Left renal cortex interstitium (tissue), 4 donors: Measurements from ENCODE around the gene TFDP2. TPM values are rescaled to one million over a fixed set of nuclear protein-coding genes. Genes with fewer than 3 reads are reported as not detected.
"Not testable (repeated sequence)": the region's sequence is repeated elsewhere in the genome, so short reads cannot be mapped to it uniquely, and the experiment has no call there.

Experiments used
- DNase-seq, 4 donors: peaks; one replicate each; pipeline ENCODE4 v3.0.0-alpha.2; 2013; ENCODE audit warnings: low read depth in 4 of 4, low spot score in 2 of 4, missing footprints in 1 of 4
- polyA plus RNA-seq, 4 donors: library from polyadenylated mRNA; unstranded; fragments of 120-200 nt; gene quantifications; one replicate each; pipeline ENCODE4 v1.2.1, GENCODE V29; 2013; ENCODE audit not compliant: insufficient read length in 4 of 4

TFDP2 gene
- polyA plus RNA-seq, result 10 to 100 TPM; 74.5 to 97.9 (median 86.0) TPM

GRCh38 chr3:142148792-142149672 lies at the start of gene TFDP2:
Gene TFDP2, minus strand, starts transcription at chr3:142149544. Its CDS starts 47,795 bp downstream, at chr3:142101749.
- DNase-seq, result peak; percentile 84 to 90 (median 85)

GRCh38 chr3:142188846-142189245 lies 39.5 kb upstream of the TFDP2 start:
- DNase-seq, result no peak

DNA sequence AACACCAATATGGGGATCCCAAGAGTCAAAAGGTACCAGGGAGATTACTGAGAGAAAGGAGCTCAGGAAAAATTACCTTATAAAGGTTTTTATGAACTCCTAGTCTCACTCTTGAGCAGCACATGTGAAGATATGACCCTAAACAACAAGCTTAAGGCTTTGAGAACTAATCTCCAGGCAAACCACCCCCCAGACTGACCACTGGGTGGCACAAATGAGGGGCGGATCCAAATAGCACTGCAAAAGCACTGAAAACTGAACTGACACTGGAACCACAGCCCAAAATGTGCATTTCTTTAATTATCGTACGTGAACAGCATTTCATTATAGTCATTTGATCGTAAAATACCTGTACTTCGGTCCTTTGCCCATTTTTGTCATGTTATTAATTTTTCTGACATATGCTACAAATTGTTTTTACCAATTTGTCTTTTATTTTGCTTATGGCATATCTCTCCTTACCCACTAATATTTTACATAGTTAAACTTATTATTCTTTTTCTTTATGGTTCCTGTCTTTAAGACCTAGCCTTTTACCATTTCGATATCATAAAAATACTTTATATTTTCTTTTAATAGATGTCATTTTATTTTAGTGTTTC lies 31.5 kb upstream of the TFDP2 start:
- DNase-seq, result no peak

GRCh38 chr3:142175478-142175877 lies 26.1 kb upstream of the TFDP2 start:
- no peak for DNase-seq

DNA sequence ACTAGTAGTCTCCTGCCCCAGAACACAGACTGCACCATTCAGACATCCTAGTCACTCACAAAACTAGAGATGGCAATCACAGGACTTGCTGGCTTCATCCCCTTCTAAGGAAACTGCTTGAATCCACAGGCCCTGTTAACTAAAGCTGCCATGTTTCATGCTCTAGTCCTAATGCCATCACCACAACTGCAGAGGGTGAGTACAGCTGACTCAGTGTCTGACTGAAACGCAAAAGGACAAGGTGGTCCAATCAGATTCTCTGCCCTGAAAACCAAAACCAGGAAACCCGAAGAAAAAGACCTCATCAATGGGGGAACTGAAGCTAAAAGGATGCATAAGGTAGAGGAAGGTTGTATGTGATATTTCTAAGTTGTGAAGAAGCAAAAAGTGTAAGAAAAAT lies 25.2 kb upstream of the TFDP2 start:
- no peak for DNase-seq

- DNase-seq, result no peak
Measured at GRCh38 chr3:142168514-142168913, 19.2 kb upstream of the TFDP2 start.

GRCh38 chr3:142165194-142165593 lies 15.8 kb upstream of the TFDP2 start:
- DNase-seq, result no peak

DNA sequence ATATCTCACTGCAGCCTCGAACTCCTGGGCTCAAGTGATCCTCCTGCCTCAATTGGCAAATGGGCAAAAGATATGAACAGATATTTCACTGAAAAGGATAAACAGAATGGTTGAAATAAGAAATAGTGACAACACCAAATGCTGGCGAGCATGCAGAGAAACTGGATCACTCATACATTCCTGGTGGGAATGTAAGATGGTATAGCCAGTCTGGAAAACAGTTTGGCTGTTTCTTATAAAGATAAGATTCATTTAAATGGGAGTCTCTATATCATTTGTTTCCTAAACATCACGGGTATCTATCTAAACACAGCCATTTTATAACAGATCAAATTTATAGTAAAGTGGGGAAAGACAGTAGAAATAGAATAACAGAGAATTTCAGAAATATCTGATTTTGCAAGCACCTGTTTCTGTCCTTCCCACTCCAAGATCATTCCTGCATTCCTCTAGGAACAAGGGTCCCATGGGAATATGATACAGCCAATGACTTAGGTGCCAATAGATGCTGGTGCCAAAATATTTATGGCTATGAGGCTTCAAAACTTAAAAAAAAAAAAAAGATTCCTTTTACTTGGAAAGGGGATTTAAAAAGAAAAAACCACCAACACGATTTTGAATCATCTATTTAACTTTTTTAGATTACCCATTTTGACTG lies 9.9 kb upstream of the TFDP2 start:
- DNase-seq, result no peak

DNA sequence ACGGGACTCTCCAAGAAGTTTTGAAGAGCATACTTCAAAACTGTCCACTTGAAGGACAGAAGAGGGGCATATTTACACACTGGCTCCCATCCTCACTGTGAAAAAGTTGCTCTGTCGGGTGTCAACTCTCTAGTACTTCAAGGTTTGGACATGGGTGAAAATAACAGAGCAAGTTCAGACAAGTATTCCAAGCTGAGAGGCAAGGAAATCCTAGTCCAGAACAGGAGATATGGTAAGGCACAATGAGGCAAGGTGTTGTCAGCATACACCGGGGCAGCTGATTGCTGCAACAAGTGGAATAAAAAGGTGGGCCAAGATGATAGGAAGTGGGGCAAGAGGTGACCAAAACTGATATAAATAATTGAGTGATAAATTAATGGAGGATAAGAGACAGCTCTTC lies 4.8 kb upstream of the TFDP2 start:
- DNase-seq, result no peak

DNA sequence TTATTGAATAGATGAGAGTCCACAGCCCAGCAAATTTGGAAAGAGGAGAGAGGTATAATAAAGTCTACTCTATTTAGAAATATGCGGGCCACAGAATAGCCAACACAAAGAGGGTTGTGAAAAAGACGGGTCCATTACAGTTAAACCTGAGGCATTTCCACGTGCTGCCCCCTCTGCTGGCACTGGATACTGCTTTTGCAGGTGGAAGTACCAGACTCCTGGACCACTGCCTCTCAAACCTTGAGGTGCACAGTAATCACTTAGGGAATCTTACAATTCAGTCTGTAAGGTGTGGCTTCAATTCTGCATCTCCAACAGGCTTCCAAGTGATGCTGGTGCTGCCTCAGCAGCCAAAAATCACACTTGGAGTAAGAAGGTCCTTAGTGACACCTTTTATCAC lies 3.0 kb upstream of the TFDP2 start:
- DNase-seq, result no peak

- DNase-seq, result no peak
Measured at GRCh38 chr3:142151828-142152227, 2.5 kb upstream of the TFDP2 start.

GRCh38 chr3:142151240-142151639 lies 1.9 kb upstream of the TFDP2 start:
- DNase-seq, result no peak

DNA sequence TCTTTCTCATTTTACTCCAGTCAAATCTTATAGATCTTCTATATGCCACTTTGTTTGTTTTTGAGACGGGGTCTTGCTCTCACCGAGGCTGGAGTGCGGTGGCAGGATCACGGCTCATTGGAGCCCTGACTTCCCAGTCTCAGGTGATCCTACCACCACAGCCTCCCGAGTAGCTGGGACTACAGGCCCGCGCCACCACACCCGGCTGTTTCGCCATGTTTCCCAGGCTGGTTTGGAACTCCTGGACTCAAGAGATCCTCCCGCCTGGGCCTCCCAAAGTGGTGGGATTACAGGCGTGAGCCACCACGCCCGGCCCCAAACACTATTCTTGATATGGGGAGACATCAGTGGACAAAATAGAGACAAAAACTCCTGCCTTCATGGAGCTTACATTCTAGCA lies 927 bp upstream of the TFDP2 start:
- DNase-seq, result no peak

DNA sequence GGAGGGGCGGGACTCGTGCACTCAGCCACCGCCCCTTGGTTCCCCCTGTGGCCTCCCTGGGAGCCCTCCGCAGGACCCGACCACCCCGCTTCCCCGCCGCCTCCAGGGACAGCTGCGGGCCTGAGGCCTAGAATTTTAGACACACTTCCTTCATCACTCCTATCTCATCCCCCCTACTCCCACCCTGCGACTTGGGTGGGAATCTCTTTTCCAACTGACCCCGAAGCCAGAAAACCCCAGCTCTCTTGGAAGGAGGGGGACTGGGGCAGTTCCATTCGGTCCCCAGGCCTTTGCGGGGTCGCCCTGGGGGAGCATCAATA lies 289 bp upstream of the TFDP2 start:
- no peak for DNase-seq

GRCh38 chr3:142148044-142148791 lies 1.1 kb downstream of the TFDP2 start:
- DNase-seq, result peak in 2 of 4 donors; percentile 11 to 24

GRCh38 chr3:142144587-142144986 lies 4.8 kb downstream of the TFDP2 start:
- DNase-seq, result not testable (repeated sequence)

DNA sequence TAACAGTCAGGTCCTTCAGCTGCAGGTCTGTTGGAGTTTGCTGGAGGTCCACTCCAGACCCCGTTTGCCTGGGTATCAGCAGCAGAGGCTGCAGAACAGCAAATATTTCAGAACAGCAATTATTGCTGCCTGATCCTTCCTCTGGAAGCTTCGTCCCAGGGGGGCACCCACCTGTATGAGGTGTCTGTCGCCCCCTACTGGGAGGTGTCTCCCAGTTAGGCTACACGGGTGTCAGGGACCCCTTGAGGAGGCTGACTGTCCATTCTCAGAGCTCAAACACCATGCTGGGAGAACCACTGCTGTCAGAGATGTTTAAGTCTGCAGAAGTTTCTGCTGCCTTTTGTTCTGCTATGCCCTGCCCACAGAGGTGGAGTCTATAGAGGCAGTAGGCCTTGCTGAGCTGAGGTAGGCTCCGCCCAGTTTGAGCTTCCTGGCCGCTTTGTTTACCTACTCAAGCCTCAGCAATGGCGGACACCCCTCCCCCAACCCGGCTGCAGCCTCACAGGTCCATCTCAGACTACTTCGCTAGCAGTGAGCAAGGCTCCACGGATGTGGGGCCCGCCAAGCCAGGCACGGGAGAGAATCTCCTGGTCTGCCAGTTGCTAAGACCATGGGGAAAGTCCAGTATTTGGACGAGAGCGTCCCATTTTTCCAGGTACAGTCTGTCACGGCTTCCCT lies 8.6 kb downstream of the TFDP2 start:
- DNase-seq, result not testable (repeated sequence)

GRCh38 chr3:142137089-142137488 lies 12.3 kb downstream of the TFDP2 start:
- DNase-seq, result not testable (repeated sequence)

GRCh38 chr3:142134799-142135325 lies 14.5 kb downstream of the TFDP2 start:
- DNase-seq, result no peak

GRCh38 chr3:142129516-142130171 lies 19.7 kb downstream of the TFDP2 start:
- DNase-seq, result no peak
